ENCODE data around the gene SIK1.
"Not testable (repeated sequence)": the region's sequence is repeated elsewhere in the genome, so short reads cannot be mapped to it uniquely, and the experiment has no call there.

- TF ChIP-seq CTCF (optimal IDR thresholded peaks at IDR 0.05 in 1 of 3, IDR thresholded peaks at IDR 0.05 in 1 of 3, conservative IDR thresholded peaks at IDR 0.05 in 1 of 3; ENCODE audit: extremely low read depth in 1 of 3, insufficient read depth in 2 of 3, low read length in 3 of 3); EZH2 (IDR thresholded peaks at IDR 0.05; ENCODE audit: low read length): not testable (repeated sequence)
Observed at GRCh38 chr21:43430830-43431416, 4.0 kb upstream of the SIK1 start.
